WTC11 (cell line): ENCODE measurements around the gene C19orf25. TPM values are rescaled to one million over a fixed set of nuclear protein-coding genes. Genes with fewer than 3 reads are reported as not detected.

ENCODE experiments used
- CREM ChIP-seq: sonication (generic); formaldehyde crosslinking; IDR thresholded peaks from 2 replicates; pipeline ENCODE4 v1.8.1; 2022; ENCODE audit warnings: mild to moderate bottlenecking, missing genetic modification reagents, moderate library complexity
- ELF4 ChIP-seq: sonication (generic); formaldehyde crosslinking; IDR thresholded peaks from 2 replicates; pipeline ENCODE4 v1.8.1; 2022; ENCODE audit warnings: low read depth, mild to moderate bottlenecking, moderate library complexity, missing genetic modification reagents
- FOXJ3 ChIP-seq: sonication (generic); formaldehyde crosslinking; IDR thresholded peaks from 2 replicates; pipeline ENCODE4 v1.9.0; 2021; ENCODE audit warnings: missing genetic modification reagents, mild to moderate bottlenecking, borderline replicate concordance
- GRHL2 ChIP-seq: fragments of 250-450 bp; sonication (Bioruptor Pico); IDR thresholded peaks from 2 replicates; pipeline ENCODE4 v1.8.0; 2022; ENCODE audit warnings: mild to moderate bottlenecking, moderate library complexity; ENCODE audit not compliant: insufficient replicate concordance, severe bottlenecking
- GTF2I ChIP-seq: fragments of 250-450 bp; sonication (Bioruptor Pico); conservative IDR thresholded peaks from 2 replicates; pipeline ENCODE4 v1.4.0; 2021; ENCODE audit warnings: mild to moderate bottlenecking
- IRF2 ChIP-seq: sonication (generic); formaldehyde crosslinking; IDR thresholded peaks from 2 replicates; pipeline ENCODE4 v1.8.0; 2022; ENCODE audit warnings: low read depth, missing genetic modification reagents, borderline replicate concordance
- JAZF1 ChIP-seq: fragments of 250-450 bp; sonication (Bioruptor Pico); IDR thresholded peaks from 2 replicates; pipeline ENCODE4 v1.9.0; 2021; ENCODE audit warnings: moderate library complexity, mild to moderate bottlenecking, inconsistent platforms
- MAX ChIP-seq: sonication (generic); formaldehyde crosslinking; IDR thresholded peaks from 2 replicates; pipeline ENCODE4 v1.8.0; 2022; ENCODE audit warnings: mild to moderate bottlenecking, missing genetic modification reagents
- MYBL2 ChIP-seq: sonication (generic); formaldehyde crosslinking; IDR thresholded peaks from 2 replicates; pipeline ENCODE4 v1.8.1; 2023; ENCODE audit warnings: mild to moderate bottlenecking, moderate library complexity, missing genetic modification reagents
- NFE2L1 ChIP-seq: sonication (generic); formaldehyde crosslinking; IDR thresholded peaks from 2 replicates; pipeline ENCODE4 v1.8.1; 2023; ENCODE audit warnings: missing genetic modification reagents
- TEAD1 ChIP-seq: sonication (generic); formaldehyde crosslinking; IDR thresholded peaks from 2 replicates; pipeline ENCODE4 v1.8.0; 2022; ENCODE audit warnings: mild to moderate bottlenecking, missing genetic modification reagents
- TEAD4 ChIP-seq: sonication (generic); formaldehyde crosslinking; IDR thresholded peaks from 2 replicates; pipeline ENCODE4 v1.8.0; 2022; ENCODE audit warnings: mild to moderate bottlenecking, missing genetic modification reagents
- ZNF121 ChIP-seq: sonication (generic); formaldehyde crosslinking; IDR thresholded peaks from 2 replicates; pipeline ENCODE4 v1.8.0; 2023; ENCODE audit warnings: missing genetic modification reagents
- ZNF138 ChIP-seq: sonication (generic); formaldehyde crosslinking; conservative IDR thresholded peaks from 2 replicates; pipeline ENCODE4 v1.8.1; 2022; ENCODE audit warnings: mild to moderate bottlenecking, moderate library complexity, missing genetic modification reagents
- ZNF317 ChIP-seq: sonication (generic); formaldehyde crosslinking; IDR thresholded peaks from 2 replicates; pipeline ENCODE4 v1.8.1; 2023; ENCODE audit warnings: low read depth, mild to moderate bottlenecking, moderate library complexity, missing genetic modification reagents, borderline replicate concordance
- ZNF532 ChIP-seq: fragments of 250-450 bp; sonication (Bioruptor Pico); IDR thresholded peaks from 2 replicates; pipeline ENCODE4 v1.9.0; 2021; ENCODE audit warnings: mild to moderate bottlenecking, borderline replicate concordance
- total RNA-seq: library from RNA; stranded (reverse); gene quantifications from 3 replicates; pipeline ENCODE4 v1.2.3, GENCODE V29; 2021
- TF ChIP-seq, protein P1 (sequence below): sonication (generic); formaldehyde crosslinking; IDR thresholded peaks from 2 replicates; pipeline ENCODE4 v1.8.1; 2023; ENCODE audit warnings: mild to moderate bottlenecking, missing genetic modification reagents
- TF ChIP-seq, protein P2 (sequence below): sonication (generic); formaldehyde crosslinking; IDR thresholded peaks from 2 replicates; pipeline ENCODE4 v1.8.1; 2023; ENCODE audit warnings: mild to moderate bottlenecking, missing genetic modification reagents, moderate library complexity
- TF ChIP-seq, protein P3 (sequence below): sonication (generic); formaldehyde crosslinking; IDR thresholded peaks from 2 replicates; pipeline ENCODE4 v1.8.0; 2022; ENCODE audit warnings: mild to moderate bottlenecking, missing genetic modification reagents
- TF ChIP-seq, protein P4 (sequence below): fragments of 250-450 bp; sonication (Bioruptor Pico); IDR thresholded peaks from 2 replicates; pipeline ENCODE4 v1.9.0; 2021; ENCODE audit warnings: mild to moderate bottlenecking
- TF ChIP-seq, protein P5 (sequence below): fragments of 200-600 bp; IDR thresholded peaks from 2 replicates; pipeline ENCODE4 v1.8.0; 2022; ENCODE audit warnings: antibody characterized with exemption

The C19orf25 gene
- total RNA-seq, 1 experiment from 2014 or later = 65.7 TPM

DNA sequence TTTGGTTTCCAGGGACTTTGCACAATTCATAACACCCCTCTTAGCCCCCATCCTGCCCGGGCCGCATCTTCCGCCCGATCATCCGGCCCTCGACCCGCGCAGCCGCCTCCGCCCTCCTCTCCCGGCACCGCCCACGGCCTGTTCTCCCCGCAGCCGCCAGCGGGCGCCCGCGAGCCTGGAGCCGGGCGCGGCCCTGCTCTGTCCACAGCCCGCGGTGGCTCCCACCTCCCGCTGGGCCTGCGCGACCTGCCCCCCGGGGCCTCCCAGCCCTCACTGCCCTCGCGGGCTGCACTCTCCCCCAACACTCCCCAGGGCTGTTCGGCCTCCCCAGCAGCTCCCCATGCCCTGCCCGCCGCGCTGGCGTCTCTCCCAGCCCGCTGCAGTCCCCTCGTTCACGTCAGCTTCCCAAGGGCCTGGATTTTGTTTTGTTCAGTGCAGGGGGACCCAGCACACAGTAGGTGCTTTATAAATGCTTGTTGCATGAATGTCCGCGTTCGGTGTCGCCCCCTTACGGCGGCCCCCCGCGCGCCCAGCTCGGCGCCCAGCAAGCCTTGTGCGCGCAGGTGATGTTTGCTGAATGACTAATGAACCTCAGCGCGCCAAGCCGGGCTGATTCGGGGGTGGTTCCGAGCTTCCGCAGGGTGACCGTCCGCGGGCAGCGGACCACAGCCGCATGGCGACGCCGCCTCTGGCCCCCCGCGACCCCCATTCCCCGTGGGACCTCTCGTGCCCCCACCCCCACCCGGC lies 33.7 kb downstream of the C19orf25 start (continued):
- no peak for TF ChIP-seq FOXJ3 (CRISPR knock-in tag)
- no peak for TF ChIP-seq CREM
- TF ChIP-seq ZNF138 (CRISPR knock-in tag) = no peak
- no peak for TF ChIP-seq ELF4 (CRISPR knock-in tag)
- TF ChIP-seq, protein P1, sequence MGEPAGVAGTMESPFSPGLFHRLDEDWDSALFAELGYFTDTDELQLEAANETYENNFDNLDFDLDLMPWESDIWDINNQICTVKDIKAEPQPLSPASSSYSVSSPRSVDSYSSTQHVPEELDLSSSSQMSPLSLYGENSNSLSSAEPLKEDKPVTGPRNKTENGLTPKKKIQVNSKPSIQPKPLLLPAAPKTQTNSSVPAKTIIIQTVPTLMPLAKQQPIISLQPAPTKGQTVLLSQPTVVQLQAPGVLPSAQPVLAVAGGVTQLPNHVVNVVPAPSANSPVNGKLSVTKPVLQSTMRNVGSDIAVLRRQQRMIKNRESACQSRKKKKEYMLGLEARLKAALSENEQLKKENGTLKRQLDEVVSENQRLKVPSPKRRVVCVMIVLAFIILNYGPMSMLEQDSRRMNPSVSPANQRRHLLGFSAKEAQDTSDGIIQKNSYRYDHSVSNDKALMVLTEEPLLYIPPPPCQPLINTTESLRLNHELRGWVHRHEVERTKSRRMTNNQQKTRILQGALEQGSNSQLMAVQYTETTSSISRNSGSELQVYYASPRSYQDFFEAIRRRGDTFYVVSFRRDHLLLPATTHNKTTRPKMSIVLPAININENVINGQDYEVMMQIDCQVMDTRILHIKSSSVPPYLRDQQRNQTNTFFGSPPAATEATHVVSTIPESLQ (CRISPR knock-in tag) = no peak
- TF ChIP-seq ZNF317 = no peak
- TF ChIP-seq JAZF1 (CRISPR knock-in tag) = no peak
- TF ChIP-seq, protein P2, sequence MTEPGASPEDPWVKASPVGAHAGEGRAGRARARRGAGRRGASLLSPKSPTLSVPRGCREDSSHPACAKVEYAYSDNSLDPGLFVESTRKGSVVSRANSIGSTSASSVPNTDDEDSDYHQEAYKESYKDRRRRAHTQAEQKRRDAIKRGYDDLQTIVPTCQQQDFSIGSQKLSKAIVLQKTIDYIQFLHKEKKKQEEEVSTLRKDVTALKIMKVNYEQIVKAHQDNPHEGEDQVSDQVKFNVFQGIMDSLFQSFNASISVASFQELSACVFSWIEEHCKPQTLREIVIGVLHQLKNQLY = no peak
- no peak for TF ChIP-seq GRHL2 (CRISPR knock-in tag)
- no peak for TF ChIP-seq TEAD4 (CRISPR knock-in tag)
- no peak; the same call in 1 of the 2 replicates for TF ChIP-seq TEAD1
- peak; percentile 65 for TF ChIP-seq MYBL2 (CRISPR knock-in tag)
- TF ChIP-seq IRF2 (CRISPR knock-in tag) = no peak
- no peak for TF ChIP-seq ZNF121 (CRISPR knock-in tag)
- no peak for TF ChIP-seq ZNF532 (CRISPR knock-in tag)
- TF ChIP-seq MAX (CRISPR knock-in tag) = no peak
- TF ChIP-seq, protein P3, sequence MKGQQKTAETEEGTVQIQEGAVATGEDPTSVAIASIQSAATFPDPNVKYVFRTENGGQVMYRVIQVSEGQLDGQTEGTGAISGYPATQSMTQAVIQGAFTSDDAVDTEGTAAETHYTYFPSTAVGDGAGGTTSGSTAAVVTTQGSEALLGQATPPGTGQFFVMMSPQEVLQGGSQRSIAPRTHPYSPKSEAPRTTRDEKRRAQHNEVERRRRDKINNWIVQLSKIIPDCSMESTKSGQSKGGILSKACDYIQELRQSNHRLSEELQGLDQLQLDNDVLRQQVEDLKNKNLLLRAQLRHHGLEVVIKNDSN (CRISPR knock-in tag) = no peak
- TF ChIP-seq NFE2L1 (CRISPR knock-in tag) = no peak; the same call in 1 of the 2 replicates
- TF ChIP-seq, protein P4, sequence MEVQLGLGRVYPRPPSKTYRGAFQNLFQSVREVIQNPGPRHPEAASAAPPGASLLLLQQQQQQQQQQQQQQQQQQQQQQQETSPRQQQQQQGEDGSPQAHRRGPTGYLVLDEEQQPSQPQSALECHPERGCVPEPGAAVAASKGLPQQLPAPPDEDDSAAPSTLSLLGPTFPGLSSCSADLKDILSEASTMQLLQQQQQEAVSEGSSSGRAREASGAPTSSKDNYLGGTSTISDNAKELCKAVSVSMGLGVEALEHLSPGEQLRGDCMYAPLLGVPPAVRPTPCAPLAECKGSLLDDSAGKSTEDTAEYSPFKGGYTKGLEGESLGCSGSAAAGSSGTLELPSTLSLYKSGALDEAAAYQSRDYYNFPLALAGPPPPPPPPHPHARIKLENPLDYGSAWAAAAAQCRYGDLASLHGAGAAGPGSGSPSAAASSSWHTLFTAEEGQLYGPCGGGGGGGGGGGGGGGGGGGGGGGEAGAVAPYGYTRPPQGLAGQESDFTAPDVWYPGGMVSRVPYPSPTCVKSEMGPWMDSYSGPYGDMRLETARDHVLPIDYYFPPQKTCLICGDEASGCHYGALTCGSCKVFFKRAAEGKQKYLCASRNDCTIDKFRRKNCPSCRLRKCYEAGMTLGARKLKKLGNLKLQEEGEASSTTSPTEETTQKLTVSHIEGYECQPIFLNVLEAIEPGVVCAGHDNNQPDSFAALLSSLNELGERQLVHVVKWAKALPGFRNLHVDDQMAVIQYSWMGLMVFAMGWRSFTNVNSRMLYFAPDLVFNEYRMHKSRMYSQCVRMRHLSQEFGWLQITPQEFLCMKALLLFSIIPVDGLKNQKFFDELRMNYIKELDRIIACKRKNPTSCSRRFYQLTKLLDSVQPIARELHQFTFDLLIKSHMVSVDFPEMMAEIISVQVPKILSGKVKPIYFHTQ = no peak
- TF ChIP-seq, protein P5, sequence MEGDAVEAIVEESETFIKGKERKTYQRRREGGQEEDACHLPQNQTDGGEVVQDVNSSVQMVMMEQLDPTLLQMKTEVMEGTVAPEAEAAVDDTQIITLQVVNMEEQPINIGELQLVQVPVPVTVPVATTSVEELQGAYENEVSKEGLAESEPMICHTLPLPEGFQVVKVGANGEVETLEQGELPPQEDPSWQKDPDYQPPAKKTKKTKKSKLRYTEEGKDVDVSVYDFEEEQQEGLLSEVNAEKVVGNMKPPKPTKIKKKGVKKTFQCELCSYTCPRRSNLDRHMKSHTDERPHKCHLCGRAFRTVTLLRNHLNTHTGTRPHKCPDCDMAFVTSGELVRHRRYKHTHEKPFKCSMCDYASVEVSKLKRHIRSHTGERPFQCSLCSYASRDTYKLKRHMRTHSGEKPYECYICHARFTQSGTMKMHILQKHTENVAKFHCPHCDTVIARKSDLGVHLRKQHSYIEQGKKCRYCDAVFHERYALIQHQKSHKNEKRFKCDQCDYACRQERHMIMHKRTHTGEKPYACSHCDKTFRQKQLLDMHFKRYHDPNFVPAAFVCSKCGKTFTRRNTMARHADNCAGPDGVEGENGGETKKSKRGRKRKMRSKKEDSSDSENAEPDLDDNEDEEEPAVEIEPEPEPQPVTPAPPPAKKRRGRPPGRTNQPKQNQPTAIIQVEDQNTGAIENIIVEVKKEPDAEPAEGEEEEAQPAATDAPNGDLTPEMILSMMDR = peak; percentile 88
- TF ChIP-seq GTF2I (CRISPR knock-in tag) = 0 out of 2 replicates have a peak, but pooled peaks have one; percentile 46
